Embryonic facial prominence (tissue), 1 donor: ENCODE data around the gene RAPGEFL1.
"Not testable (repeated sequence)": the region's sequence is repeated elsewhere in the genome, so short reads cannot be mapped to it uniquely, and the experiment has no call there.

Experiments
- DNase-seq: peaks from one replicate; pipeline ENCODE4 v3.0.0-alpha.2; 2016; ENCODE audit errors: extremely low spot score

The RAPGEFL1 gene

DNA sequence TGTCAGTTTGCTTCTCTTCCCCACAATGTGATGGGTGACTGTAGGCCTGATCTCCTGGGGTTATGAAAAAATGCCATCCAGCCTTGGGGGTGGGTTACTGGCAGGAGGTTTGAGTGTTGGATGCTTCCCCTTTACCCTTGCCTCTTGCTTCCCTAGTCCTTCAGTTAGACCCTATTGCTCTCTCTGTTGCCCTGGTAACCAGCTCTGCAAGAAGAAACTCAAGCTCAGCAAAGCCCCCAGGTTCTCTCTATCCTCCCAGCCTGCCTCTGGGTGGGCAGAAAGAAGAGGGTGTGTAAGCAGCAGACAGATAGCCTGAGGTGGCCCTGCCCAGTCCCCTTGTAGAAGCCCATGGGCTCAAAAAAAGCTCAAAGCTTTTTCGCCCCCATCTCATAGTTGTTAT is 2.8 kb upstream of the RAPGEFL1 start:
- DNase-seq, result no peak

DNA sequence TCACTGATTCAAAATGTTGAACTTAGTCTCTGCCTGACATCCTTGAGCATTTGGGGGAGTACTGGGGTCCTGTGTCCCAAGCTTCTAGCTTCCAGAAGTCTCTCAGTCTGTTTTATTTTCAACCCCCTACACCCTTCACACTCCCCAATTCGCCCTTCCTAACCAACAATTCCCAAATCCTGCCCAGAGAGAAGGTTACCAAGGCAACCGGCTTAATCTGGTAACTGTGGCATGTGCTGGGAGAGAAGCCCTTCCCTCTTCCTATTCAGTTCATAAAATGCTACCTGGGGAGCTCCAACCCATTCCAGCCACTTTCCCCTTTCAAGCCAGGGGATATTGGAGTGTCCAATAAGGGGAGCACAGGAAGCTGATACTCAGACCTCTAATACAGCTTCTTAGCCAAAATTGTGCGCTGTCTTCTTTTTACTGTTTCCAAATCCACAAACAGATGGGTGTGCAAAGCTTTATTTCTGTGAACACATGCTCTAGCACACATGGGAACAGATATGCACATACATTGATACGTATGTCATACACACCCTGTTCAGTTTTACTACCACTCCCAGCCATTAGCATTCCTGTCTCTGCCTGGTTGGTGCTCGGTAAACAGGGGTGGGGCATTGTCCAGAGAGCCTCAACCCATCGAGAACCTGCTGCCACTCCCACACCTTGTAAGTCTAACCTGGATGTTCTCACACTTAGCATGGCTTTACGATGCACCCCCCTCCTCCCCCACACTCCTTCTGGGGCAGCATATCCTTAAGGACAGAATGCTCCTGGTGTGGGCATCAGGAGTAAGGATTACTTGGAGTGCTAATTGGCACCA is 1.1 kb upstream of the RAPGEFL1 start:
- DNase-seq, result no peak

DNA sequence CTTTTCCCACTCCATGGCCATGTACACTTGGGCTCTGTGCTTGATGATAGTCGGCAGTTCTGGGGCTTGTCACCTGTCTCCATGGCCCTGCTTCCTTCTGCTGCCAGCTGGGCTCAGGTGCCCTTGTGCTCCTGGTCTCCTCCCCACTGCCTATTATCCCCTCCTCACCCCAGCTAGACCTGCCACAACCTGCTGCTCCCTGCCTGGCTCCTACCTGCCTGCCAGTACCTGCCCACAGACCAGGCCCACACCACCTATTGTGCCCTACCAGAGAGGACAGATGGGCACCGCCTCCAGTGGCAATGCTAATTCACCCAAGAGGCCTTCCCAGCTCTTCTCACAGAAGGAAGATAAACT is 538 bp upstream of the RAPGEFL1 start:
- no peak for DNase-seq

DNA sequence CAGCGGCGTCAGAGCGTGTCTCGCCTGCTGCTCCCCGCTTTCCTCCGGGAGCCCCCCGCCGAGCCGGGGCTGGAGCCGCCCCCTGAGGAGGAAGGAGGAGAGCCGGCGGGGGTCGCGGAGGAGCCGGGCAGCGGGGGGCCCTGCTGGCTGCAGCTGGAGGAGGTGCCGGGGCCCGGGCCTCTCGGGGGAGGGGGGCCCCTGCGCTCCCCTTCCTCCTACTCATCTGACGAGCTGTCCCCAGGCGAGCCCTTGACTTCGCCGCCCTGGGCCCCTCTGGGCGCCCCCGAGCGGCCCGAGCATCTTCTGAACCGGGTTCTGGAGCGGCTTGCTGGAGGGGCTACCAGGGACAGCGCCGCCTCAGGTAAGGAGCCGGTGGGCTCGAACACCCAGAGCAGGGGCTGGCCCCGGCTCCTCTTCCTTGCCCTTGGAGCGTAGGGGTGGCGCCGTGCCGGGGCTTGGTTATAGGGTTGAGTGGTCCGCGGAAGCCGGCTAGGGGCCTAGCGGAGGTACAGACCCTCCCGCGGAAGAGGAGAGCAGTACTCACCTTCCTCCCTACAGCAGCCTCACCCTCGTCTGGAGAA is 841 bp downstream of the RAPGEFL1 start:
- DNase-seq, result no peak

DNA sequence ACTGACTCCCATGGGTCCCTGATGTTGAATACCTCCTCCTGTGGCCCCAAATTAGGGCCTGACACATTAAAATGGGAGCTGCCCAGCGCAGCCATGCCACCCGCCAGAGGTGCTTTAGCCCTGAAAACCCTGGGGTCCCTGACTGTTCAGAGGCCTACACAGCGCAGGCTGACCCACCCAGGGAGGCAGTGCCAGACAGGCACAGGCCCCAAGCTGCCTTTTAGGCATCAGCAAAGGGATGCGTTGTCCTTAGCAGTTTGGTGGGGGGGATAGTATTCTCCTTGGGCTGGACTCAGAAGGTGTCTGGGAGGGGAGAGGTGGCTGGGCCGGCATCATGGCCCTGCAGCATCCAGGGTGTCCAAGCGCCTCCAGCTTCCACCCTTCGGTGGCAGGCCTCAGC is 1.4 kb downstream of the RAPGEFL1 start:
- DNase-seq, result no peak

DNA sequence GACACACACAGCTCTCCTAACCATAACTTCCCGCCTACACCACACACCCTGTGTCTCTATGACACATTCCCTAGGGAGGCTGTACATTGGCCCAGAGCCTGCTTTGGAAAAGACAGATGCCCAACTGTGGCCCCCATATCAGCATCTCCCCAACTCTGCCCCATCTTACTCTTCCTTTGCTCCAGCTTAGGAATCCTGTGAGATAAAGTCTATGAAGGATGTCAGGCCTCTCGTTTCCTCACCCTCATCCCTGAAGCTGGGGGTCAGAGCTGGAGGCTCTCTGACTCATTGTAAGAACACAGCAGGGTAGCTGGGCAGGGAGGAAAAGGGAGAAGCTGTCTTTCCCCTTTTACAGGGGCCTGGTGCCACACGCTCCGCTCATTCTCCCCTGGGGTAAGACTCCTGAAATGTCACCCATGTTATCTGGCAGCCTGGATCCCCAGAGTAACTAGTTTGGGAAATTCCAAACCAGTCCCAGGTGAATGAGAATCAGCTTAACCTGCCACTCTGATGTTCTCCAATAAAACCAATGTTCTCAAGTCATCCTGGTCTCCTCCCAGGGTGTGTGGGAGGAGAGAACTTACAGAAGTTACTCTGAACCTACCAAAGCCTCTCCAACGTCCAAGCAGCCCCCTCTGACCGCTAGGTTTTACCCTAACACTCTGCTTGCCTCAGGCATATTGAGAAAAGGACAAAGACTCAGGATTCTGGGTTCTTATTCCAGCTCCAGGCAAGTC is 2.8 kb downstream of the RAPGEFL1 start:
- DNase-seq, result no peak

DNA sequence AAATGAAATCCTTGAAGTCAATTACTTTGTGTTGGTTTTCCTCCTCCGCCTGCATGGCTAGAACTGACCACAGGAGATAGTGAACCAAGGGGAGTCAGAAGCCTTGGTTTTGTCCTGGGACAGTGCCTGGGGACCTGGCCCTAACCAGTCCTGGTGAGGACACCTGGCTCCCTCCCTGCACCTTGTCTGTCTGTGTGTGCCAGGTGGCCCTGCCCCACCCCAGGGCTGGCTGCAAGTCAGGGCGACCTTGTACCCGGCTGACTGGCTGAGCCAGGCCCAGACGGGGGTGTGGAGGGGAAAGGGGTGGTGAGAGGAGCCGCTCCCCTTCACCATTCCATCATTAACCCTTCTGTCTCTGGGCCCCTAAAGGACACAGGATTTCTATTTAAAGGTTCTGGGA is 3.4 kb downstream of the RAPGEFL1 start:
- DNase-seq, result no peak

DNA sequence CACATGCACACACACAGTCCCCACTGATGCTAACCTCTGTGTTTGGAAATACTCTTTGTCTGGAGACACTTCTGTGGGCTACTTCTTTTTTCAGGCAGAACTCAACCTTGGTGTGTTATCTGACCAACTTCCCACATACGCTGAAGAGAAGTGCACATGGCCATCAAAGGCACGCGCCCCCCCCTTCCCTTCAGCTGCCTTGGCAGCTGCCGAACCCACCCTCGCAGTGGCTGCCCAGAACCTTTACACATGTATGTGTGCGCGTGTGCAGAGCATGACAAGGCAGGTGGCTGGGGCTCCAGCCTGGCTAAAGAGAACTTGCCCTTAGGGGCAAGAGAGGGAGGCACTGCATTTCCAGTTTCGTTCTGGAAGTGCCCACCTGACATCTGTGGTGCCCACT is 3.9 kb downstream of the RAPGEFL1 start:
- DNase-seq, result no peak

DNA sequence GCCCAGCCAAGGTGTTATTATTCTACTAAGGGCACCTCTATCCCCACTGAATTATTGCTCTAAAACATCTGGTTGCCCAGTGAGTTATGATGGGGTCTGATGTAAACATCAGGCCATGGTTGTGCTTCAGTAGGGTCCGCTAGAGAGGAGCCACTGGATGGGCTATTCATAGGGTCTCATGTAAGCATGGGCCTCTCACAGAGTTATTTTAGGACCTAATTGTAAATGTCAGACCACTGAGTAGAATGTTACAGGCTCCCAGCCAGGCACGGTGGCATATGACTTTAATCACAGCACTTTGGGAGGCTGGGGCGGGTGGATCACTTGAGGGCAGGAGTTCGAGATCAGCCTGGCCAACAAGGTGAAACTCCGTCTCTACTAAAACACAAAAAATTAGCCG is 5.3 kb downstream of the RAPGEFL1 start:
- no peak for DNase-seq

DNA sequence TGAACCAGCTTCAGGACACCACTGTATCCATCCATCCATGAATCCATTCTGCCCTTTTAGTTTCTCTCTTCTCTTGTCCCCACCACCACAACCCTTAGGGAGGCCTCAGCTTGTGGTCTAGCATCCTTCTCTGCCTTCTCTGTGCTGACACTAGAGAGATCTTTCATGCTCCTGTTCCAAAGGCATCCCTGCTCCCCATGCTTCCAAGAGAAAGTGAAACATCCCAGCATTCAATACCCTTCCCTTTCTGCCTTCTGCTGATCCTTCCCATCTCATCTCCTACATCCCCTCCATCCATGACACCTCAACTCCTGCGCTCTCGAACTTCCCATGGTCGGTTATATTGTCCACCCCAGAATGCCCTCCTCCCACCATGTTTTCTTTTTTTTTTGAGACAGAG is 10.0 kb downstream of the RAPGEFL1 start:
- DNase-seq, result no peak

DNA sequence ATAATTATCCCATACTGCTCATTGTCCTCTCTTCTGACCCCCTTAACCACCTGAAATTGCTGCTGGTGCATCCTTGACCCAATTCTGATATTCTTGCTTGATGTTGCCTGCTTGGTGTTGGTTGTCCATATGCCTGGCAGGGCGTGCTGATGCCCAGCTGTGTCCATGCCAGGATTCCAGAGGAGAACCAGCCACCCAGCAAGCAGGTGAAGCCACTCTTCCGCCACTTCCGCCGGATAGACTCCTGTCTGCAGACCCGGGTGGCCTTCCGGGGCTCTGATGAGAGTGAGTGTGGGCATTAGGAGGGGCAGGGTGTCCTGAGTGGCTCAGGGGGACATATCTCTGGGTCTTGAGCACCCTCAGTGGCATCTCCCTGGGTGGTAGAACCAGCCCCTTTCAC is 11.4 kb downstream of the RAPGEFL1 start:
- no peak for DNase-seq

DNA sequence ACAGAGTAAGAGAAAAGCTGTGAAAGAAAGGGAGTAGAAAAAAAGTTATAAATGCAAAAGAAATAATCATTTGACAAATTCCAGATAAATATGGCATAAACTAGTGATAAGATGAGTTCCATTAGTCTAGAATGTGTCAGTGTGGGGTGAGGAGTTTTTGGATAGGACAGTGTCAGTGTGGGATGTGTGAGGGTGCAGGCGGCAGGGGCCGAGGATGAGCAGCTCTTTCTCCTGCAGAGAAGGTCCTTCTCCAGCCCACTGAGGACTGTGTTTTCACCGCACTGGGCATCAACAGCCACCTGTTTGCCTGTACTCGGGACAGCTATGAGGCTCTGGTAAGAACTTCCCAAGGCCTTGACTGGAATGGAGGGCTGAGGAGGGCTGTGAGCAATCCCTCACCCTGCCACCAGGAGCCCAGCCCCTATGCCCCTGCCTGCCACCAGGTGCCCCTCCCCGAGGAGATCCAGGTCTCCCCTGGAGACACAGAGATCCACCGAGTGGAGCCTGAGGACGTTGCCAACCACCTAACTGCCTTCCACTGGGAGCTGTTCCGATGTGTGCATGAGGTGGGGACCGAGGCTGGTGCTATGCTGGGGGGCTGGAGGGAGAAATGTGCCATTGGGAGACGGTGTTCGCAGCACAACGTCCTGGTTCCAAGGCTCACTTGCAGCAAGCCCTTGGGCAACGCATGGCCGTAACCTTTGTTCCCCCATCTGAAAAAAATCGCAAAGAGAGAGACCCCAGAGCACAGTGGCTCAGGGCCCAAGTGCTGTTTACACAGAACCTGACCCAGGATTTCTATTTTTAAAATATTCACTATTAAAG is 13.1 kb downstream of the RAPGEFL1 start:
- no peak for DNase-seq

DNA sequence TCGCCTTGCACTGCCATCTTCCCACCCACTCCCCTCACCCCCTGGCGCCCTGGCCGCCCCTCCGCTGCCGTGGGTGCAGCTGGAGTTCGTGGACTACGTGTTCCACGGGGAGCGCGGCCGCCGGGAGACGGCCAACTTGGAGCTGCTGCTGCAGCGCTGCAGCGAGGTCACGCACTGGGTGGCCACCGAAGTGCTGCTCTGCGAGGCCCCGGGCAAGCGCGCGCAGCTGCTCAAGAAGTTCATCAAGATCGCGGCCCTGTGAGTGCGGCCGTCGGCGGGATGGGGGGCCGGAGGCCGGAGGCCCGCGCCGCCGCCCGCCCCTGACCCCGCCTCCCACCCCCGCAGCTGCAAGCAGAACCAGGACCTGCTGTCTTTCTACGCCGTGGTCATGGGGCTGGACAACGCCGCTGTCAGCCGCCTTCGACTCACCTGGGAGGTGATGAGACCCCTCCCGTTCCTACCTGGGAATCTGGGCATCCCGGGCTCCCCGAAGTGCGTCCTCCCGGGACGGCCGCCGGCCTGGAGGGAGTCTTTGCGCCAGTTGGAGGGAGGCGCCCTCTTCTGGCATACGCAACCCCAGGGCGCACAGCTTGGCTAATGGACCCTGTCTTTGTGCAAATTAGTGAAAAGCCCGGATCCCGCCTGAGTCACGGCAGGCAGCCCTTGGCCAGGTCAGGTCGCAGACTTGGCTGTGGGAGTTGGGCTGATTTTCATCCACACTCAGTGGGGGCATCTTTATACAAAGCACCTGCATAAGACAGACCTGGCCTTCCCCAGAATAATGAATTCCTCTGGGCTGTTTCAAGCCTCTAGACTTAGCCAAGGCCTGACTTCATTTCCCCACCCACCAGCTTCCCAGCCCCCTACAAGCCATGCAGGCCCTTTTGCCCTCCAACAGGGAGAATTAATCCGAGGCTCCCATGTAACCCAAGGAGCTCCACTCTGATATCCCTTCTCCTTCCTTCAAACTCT is 14.3 kb downstream of the RAPGEFL1 start:
- DNase-seq, result no peak

DNA sequence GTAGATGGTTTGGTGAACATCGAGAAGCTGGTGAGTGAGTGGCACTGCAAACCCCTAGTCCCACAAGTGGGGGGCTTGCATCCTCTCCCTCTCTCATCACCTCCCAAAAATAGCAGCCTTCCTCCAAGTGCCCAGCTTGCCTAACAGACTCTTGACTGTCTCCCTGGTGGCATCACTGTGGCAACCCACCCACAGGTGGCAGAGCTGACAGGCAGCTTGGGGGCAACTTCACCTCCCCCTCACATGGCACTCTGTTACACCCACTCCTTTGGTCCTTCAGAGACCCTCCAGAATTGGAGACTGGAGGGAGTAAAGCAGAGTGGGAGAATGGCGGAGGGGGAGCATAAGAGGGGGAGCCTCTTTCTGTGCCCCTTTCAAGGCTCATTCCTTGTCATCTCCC is 15.7 kb downstream of the RAPGEFL1 start:
- no peak for DNase-seq

DNA sequence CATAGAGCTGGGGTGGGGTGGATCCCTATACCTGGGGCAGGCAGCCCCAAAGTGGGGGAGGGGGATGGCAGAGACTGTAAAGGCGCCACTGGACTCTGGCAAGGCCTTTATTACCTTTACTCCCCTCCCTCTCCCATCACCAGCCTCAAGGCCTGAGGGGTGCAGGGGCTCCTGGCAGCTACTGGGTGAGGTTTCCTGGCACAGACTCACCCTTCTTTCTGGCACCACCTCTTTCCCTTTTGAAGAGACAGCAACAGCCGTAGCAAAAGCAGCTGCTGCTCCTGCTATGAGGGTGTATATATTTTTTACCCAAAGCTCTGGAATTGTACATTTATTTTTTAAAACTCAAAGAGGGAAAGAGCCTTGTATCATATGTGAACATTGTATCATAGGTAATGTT is 17.6 kb downstream of the RAPGEFL1 start:
- no peak for DNase-seq

DNA sequence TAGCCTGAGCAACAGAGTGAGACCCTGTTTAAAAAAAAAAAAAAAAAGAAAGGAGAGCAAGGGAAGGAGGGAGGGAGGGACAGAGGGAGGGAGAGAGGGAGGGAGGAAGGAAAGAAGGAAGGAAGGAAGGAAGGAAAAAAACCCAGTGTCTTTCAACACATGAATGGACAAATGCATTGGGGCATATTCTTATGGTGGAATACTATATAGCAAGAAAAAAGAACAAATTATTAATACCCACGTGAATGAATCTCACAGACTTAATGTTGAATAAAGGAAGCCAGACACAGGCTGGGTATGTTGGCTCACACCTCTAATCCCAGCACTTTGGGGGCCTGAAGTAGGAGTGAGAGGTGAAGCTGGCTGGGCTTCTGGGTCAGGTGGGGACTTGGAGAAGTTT is 20.3 kb downstream of the RAPGEFL1 start:
- DNase-seq, result no peak

DNA sequence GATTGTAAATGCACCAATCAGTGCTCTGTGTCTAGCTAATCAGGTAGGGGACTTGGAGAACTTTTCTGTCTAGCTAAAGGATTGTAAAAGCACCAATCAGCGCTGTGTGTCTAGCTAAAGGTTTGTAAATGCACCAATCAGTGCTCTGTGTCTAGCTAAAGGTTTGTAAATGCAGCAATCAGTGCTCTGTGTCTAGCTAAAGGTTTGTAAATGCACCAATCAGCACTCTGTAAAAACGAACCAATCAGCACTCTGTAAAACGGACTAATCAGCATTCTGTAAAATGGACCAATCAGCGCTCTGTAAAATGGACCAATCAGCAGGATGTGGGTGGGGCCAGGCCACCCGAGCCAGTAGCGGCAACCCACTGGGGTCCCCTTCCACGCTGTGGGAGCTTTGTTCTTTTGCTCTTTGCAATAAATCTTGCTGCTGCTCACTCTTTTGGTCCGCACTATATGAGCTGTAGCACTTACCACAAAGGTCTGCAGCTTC is 20.7 kb downstream of the RAPGEFL1 start:
- DNase-seq, result not testable (repeated sequence)

DNA sequence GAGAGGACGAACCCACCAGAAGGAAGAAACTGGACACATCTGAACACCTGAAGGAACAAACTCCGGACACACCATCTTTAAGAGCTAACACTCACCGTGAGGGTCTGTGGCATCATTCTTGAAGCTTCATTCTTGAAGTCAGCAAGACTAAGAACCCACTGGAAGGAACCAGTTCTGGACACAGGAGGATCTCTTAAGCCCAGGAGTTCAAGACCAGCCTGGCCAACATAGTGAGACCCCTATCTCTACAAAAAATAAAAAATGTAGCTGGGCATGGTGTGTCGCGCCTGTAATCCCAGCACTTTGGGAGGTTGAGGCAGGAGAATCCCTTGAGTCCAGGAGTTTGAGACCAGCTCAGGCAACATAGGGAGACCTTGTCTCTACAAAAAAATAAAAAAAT is 21.3 kb downstream of the RAPGEFL1 start:
- no peak for DNase-seq

DNA sequence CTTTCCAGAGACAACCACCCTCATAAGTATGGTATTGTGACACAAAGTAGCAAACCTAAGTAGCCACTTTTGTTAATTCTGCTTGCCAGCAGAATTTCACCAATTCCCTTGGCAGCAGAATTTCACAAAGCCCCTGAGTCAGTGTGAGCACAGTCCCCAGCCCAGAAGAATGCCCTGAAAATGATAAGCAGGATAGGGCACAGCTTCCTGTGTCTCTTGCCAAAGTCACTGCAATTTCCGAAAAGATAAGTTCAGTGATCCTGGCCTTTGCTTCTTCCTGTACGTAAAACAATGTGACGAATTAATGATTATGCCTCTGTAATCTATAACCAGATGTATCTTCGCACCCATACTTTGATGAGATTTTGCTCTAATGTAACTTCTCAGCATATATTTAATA is 25.9 kb downstream of the RAPGEFL1 start:
- no peak for DNase-seq

DNA sequence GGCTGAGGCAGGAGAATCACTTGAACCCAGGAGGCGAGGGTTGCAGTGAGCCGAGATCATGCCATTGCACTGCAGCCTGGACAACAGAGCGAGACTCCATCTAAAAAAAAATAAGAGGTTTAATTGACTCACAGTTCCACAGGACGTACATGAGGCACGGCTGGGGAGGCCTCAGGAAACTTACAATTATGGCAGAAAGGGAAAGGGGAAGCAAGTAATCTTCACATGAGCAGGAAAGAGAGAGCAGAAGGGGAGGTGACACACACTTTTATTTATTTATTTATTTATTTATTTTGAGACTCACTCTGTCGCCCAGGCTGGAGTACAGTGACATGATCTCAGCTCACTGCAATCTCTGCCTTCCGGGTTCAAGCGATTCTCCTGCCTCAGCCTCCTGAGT is 28.9 kb downstream of the RAPGEFL1 start:
- not testable (repeated sequence) for DNase-seq
